ENCODE measurements around the gene AASDH. TPM values are rescaled to one million over a fixed set of nuclear protein-coding genes. Genes with fewer than 3 reads are reported as not detected.

The AASDH gene
- total RNA-seq, 2 experiments from 2014 or later, result 10.2 to 10.6 TPM

DNA sequence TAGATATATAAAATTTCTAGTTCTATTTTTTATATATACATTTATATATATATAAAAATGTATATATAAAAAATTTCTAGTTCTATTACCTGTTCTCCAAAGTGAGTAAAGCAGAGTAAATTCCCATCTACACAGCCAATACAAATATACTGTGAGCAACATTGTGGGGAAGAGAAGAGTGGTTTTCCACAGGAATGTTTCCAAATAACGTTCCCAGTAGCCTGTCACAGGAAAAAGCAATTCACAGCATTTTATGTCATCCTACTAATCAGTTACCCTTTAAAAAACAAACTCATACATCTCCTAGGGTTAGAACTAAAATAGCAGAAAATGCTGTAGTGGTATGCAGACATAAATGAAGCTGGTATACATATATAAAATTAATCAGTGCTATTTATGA lies 44.5 kb downstream of the AASDH start:
- TF ChIP-seq, protein P1, sequence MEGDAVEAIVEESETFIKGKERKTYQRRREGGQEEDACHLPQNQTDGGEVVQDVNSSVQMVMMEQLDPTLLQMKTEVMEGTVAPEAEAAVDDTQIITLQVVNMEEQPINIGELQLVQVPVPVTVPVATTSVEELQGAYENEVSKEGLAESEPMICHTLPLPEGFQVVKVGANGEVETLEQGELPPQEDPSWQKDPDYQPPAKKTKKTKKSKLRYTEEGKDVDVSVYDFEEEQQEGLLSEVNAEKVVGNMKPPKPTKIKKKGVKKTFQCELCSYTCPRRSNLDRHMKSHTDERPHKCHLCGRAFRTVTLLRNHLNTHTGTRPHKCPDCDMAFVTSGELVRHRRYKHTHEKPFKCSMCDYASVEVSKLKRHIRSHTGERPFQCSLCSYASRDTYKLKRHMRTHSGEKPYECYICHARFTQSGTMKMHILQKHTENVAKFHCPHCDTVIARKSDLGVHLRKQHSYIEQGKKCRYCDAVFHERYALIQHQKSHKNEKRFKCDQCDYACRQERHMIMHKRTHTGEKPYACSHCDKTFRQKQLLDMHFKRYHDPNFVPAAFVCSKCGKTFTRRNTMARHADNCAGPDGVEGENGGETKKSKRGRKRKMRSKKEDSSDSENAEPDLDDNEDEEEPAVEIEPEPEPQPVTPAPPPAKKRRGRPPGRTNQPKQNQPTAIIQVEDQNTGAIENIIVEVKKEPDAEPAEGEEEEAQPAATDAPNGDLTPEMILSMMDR (IDR thresholded peaks at IDR 0.05), result no peak
- no peak overlapping the region for H3K4me3 ChIP-seq (ENCODE audit: low read length)
- intact Hi-C loops (cut with DNase I, micrococcal nuclease), result no loop called here
- Mint-ChIP-seq H3K27ac (no peak overlapping the region), H3K27me3 (no peaks in the 10 kb centered on the region), H3K4me1 (ENCODE audit: low read depth) (no peaks in the 10 kb centered on the region), H3K4me3 (no peak overlapping the region), H3K36me3 (ENCODE audit: low read depth) (peaks cover 37% of the 10 kb centered on the region), H3K9me3 (no peaks in the 10 kb centered on the region)
- H3K4me1 ChIP-seq (ENCODE audit: insufficient read depth, low read length), result no peaks in the 10 kb centered on the region
- H3K36me3 ChIP-seq (ENCODE audit: insufficient read depth, low read length), result no peaks in the 10 kb centered on the region
- no peaks in the 10 kb centered on the region for H3K9me3 ChIP-seq (ENCODE audit: control insufficient read depth in 1 of 2, insufficient read depth in 1 of 2, low read length in 2 of 2)
- POLR2A ChIA-PET, result no interaction called here
- H3K27ac ChIP-seq (ENCODE audit: low read depth in 1 of 2, low read length in 2 of 2), result no peak overlapping the region
- CTCF ChIA-PET, result no interaction called here
- H3K27me3 ChIP-seq (ENCODE audit: control insufficient read depth in 1 of 2, insufficient read depth in 2 of 2, low read length in 2 of 2), result no peaks in the 10 kb centered on the region
- DNase-seq (no peak), ATAC-seq (ENCODE audit: poor library complexity) (no peak)

DNA sequence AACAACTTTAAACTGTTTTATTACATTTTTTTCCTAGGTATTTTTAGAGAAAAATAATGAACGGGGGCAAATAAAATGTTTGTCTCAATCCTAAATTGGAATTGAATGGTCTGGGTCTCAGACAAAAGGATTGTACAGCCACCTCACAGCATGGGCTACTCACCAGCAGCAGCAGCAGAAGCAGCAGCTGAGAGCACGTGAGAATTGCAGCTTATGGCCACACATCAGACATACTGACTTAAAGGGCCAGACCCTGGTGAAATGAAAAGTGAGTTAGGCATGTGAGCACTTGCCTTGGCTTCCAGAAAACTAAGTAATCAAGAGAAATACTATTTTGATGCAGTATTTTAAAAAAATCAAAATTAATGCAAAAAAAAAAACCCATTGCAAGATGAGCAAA lies 56.6 kb downstream of the AASDH start:
- H3K27me3 Mint-ChIP-seq, result no peaks in the 10 kb centered on the region
- ATAC-seq (ENCODE audit: poor library complexity), result no peak
- DNase-seq, result no peak
- CTCF ChIA-PET, result no interaction called here
- TF ChIP-seq, protein P1 (IDR thresholded peaks at IDR 0.05), result no peak
- H3K4me1 Mint-ChIP-seq (ENCODE audit: low read depth), result no peaks in the 10 kb centered on the region
- H3K4me3 ChIP-seq (ENCODE audit: low read length), result no peak overlapping the region
- POLR2A ChIA-PET, result no interaction called here
- no peak overlapping the region for H3K27ac Mint-ChIP-seq
- H3K27ac ChIP-seq (ENCODE audit: low read depth in 1 of 2, low read length in 2 of 2), result no peak overlapping the region
- intact Hi-C loops (cut with DNase I, micrococcal nuclease), result no loop called here
- no peaks in the 10 kb centered on the region for H3K9me3 ChIP-seq (ENCODE audit: control insufficient read depth in 1 of 2, insufficient read depth in 1 of 2, low read length in 2 of 2)
- no peak overlapping the region for H3K4me3 Mint-ChIP-seq
- no peaks in the 10 kb centered on the region for H3K4me1 ChIP-seq (ENCODE audit: insufficient read depth, low read length)
- no peaks in the 10 kb centered on the region for H3K27me3 ChIP-seq (ENCODE audit: control insufficient read depth in 1 of 2, insufficient read depth in 2 of 2, low read length in 2 of 2)
- H3K36me3 Mint-ChIP-seq (ENCODE audit: low read depth), result no peaks in the 10 kb centered on the region
- H3K36me3 ChIP-seq (ENCODE audit: insufficient read depth, low read length), result no peaks in the 10 kb centered on the region
- H3K9me3 Mint-ChIP-seq, result no peaks in the 10 kb centered on the region

GRCh38 chr4:56326363-56326762 lies 60.9 kb downstream of the AASDH start:
- Histone ChIP-seq H3K27me3 (ENCODE audit: control insufficient read depth in 1 of 2, insufficient read depth in 2 of 2, low read length in 2 of 2) (peaks cover 0 to 4% of the 10 kb centered on the region in 2 experiments), H3K4me1 (ENCODE audit: insufficient read depth, low read length) (no peaks in the 10 kb centered on the region), H3K4me3 (ENCODE audit: low read length) (no peak overlapping the region), H3K27ac (ENCODE audit: low read depth in 1 of 2, low read length in 2 of 2) (no peak overlapping the region), H3K9me3 (ENCODE audit: control insufficient read depth in 1 of 2, insufficient read depth in 1 of 2, low read length in 2 of 2) (no peaks in the 10 kb centered on the region), H3K36me3 (ENCODE audit: insufficient read depth, low read length) (no peaks in the 10 kb centered on the region)
- no peaks in the 10 kb centered on the region for H3K4me1 Mint-ChIP-seq (ENCODE audit: low read depth)
- H3K9me3 Mint-ChIP-seq, result no peaks in the 10 kb centered on the region
- DNase-seq (no peak), ATAC-seq (ENCODE audit: poor library complexity) (no peak)
- ChIA-PET POLR2A (no interaction called here), CTCF (no interaction called here)
- no peak overlapping the region for H3K4me3 Mint-ChIP-seq
- intact Hi-C loops (cut with DNase I, micrococcal nuclease), result no loop called here
- TF ChIP-seq, protein P1 (IDR thresholded peaks at IDR 0.05), result no peak
- H3K27ac Mint-ChIP-seq, result no peak overlapping the region
- H3K27me3 Mint-ChIP-seq, result no peaks in the 10 kb centered on the region
- H3K36me3 Mint-ChIP-seq (ENCODE audit: low read depth), result no peaks in the 10 kb centered on the region
